Stimulated activated CD8-positive, alpha-beta memory T cell treated with anti-CD3 and anti-CD28 coated beads, Interleukin-15, amount 100 ng/mL, for 1 hour (primary cell): Measurements from ENCODE around the gene C12orf57.

ENCODE experiments used
- DNase-seq: peaks from one replicate; pipeline ENCODE4 v3.0.0-alpha.2; 2020; ENCODE audit warnings: low read depth

The C12orf57 gene

GRCh38 chr12:6953442-6954315 is 9.9 kb downstream of the C12orf57 start:
- peak; percentile 80 for DNase-seq

- DNase-seq: no peak
Measured at GRCh38 chr12:6954316-6955107, 10.7 kb downstream of the C12orf57 start.

DNA sequence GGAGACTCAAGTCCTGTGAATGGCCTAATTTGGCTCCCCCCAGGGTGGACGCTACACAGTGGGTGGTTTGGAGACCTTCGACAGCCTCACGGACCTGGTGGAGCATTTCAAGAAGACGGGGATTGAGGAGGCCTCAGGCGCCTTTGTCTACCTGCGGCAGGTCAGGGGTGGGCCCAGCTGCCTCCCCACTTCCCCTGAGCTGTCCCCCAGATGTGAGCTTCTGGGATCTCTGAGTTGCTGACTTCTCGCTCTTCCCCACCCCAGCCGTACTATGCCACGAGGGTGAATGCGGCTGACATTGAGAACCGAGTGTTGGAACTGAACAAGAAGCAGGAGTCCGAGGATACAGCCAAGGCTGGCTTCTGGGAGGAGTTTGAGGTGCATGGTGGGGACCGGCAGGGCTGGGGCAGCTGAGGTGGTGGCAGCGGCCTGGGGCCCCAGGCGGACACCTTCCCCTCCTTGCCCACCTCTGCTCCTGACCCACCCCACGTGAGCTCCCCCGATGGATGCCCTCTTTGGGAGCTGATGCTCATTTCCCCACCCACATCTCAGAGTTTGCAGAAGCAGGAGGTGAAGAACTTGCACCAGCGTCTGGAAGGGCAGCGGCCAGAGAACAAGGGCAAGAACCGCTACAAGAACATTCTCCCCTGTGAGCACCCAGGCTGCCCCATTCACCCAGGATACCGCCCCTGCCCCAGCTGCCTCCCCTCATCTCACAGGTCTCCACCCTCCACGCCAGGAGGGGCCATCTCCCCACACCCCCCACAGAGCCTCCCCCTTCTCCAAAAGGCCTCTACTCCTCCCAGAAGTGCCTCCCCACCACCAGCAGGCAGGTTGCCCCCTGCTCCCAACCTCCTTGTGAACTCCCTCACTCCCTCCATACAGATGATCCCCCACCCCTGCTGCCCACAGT is 11.5 kb downstream of the C12orf57 start:
- no peak for DNase-seq

GRCh38 chr12:6956021-6956727 is 12.4 kb downstream of the C12orf57 start:
- no peak for DNase-seq

GRCh38 chr12:6957151-6957701 is 13.4 kb downstream of the C12orf57 start:
- DNase-seq: no peak

DNA sequence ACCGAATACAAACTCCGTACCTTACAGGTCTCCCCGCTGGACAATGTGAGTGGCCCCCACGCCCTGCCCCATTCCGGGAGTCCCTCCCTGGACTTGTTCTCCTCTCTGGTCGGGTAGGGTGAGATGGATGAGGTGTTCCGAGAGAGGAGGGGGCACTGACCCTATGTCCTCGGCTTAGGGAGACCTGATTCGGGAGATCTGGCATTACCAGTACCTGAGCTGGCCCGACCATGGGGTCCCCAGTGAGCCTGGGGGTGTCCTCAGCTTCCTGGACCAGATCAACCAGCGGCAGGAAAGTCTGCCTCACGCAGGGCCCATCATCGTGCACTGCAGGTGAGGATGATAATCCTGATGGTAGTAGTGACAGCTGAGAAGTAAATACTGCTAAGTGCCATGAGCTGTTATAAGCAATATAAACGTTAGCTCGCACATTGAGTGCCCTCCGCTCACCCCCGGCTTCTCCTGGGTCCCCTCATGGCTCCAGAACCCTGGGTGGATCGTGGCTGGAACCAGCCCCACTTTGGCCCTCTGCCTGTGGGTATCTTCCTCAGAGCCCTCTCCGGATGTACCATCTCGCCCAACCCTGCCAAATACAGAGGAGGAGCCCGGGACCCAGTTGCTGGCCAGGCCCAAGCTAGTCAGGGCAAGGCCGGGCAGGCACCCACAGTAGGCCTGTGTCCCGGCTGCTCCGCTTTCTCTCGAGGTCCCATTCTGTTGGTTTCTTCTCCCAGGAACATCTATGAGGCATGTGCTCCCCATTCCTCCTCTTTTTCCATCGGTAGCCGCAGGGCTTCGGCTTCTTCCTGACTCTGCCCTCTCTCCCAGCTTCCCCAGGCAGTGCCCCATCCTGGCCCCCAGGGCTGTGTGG is 14.2 kb downstream of the C12orf57 start:
- no peak for DNase-seq

- no peak for DNase-seq
Measured at GRCh38 chr12:6958609-6959057, 14.8 kb downstream of the C12orf57 start.

DNA sequence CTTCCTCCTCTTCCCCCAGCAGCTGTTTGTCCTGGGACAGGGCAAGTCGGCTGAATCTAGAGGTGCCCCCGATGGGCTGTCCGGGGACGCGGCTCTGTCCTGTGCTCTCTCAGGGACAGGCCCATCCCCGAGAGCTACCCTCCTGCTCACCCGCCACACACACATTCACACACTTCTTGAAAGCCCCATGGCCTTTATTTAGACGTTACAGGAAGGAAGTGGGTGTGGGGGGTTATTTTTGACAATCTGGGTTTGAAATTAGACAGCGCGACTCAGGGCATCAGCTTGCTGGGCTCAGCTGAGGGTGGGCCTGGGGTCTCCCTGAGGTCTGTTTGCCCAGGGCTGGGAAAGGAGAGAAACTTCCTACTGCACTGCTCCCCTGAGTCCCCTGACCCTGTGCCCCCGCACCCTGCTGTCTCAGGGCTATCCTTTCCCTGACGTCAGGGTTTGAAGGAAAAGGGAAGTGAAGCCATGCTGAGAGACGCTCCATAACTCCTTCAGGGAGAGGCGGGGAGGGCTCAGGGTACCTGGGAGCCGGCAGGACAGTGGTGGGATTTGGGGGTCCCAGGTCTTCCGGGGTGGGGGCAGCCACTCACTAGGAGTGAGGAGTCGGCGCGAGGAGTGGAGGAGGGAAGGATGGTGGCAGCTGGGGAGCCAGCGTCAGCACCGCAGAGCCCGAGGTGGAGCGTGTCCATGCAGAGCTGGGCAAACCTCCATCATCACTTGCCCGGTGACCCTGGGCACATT is 15.4 kb downstream of the C12orf57 start:
- DNase-seq: no peak

DNA sequence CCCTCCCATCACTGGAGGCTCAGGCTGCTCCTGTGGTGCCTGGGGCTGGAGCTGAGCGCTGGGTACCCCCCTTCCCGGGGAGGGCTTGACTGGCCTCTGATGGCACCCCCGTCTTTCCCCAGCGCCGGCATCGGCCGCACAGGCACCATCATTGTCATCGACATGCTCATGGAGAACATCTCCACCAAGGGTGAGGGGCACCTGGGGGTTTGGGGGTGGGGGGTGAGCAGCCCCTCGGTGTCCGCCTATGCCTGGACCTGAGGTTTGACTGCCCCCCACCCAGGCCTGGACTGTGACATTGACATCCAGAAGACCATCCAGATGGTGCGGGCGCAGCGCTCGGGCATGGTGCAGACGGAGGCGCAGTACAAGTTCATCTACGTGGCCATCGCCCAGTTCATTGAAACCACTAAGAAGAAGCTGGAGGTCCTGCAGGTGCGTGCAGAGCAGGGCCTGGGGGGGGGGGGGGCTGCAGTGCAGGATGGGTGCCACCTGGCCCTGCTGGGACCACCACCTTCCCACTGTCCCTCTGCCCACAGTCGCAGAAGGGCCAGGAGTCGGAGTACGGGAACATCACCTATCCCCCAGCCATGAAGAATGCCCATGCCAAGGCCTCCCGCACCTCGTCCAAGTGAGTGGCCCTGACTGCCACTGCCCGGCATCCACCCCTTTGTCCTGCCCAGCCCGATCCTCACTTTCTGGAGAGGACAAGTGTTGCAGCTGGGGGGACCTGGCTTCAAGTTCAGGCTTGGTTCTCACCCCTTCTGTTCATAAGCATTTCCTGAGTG is 16.2 kb downstream of the C12orf57 start:
- DNase-seq: no peak

DNA sequence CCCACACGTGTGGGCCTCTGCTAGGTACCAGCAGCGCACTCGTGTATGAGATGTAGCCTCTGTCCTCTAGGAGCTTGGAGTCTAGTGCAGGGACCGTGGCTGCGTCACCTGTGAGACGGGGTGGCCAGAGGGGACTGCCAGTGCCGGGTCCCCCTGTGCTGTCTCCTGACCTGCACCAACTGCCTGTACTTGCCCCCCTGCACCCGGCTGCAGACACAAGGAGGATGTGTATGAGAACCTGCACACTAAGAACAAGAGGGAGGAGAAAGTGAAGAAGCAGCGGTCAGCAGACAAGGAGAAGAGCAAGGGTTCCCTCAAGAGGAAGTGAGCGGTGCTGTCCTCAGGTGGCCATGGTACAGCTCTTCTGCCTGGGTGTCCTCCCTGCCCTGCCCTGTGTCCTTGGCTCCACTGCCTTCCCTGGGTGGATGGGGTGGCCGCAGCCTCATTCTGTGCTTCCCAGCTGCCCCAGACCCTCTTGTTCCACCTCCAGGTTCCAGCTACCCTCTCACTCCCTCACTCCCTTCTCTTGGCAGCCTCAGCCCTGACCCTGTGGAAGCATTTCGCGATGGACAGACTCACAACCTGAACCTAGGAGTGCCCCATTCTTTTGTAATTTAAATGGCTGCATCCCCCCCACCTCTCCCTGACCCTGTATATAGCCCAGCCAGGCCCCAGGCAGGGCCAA is 16.9 kb downstream of the C12orf57 start:
- no peak for DNase-seq

GRCh38 chr12:6961278-6961694 is 17.5 kb downstream of the C12orf57 start:
- DNase-seq: peak; percentile 73

- no peak for DNase-seq
Measured at GRCh38 chr12:6961695-6962284, 18.0 kb downstream of the C12orf57 start.

DNA sequence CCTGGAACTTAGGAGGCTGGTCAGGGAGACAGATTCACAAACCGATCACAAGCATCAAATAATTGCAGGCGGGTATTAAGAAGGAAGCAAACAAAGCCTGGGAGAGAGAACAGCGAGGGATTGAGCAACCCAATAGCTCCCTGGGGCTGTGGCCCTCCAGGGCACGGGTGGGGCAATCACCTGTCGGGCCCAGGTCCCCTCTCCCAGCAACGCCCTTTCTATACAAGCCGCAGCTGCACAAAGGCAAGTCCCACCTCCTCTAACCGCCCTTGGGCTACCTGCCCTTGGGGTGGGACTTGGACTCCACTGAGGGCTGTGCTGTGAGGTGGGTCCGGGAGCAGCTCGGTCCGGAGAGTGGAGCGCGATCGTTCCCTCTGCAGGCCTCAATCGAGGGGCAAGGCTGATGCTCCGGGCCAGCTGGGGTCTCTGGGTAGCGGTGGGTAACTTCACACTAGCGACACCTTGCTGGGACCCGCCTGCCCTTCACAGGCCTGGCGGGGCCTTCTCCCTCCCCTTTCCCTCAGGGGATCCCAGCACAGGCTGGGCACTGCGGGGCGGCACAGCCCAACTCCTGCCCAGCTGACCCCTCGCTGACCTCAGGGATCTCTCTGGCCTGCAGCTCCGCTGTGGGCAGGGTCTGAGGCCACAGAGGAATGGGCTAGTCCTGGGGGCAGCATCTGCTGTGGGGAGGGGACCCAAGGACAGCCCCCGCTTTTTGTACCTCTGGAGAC is 18.6 kb downstream of the C12orf57 start:
- DNase-seq: no peak

- DNase-seq: no peak
Measured at GRCh38 chr12:6963016-6963731, 19.4 kb downstream of the C12orf57 start.

- DNase-seq: no peak
Measured at GRCh38 chr12:6963791-6964413, 20.1 kb downstream of the C12orf57 start.

GRCh38 chr12:6964605-6965025 is 20.8 kb downstream of the C12orf57 start:
- no peak for DNase-seq
